Thyroid gland (tissue), 4 donors: Measurements from ENCODE around the gene DLG2. TPM values are rescaled to one million over a fixed set of nuclear protein-coding genes. Genes with fewer than 3 reads are reported as not detected.

Experiments used
- DNase-seq, 2 donors: peaks; one replicate each; pipeline ENCODE4 v3.0.0-alpha.2; 2019
- H3K27ac ChIP-seq, 3 donors: fragments of 200-600 bp; sonication (generic); 1 replicate in 2 of 3; 2 replicates in 1 of 3; pipeline ENCODE4 v1.5.1; 2016 to 2019; ENCODE audit warnings: mild to moderate bottlenecking in 1 of 3, moderate library complexity in 1 of 3
- H3K27me3 ChIP-seq: fragments of 200-600 bp; sonication (generic); one replicate; pipeline ENCODE4 v1.5.1; 2019
- H3K36me3 ChIP-seq, 2 donors: fragments of 200-600 bp; sonication (generic); one replicate each; pipeline ENCODE4 v1.5.1; 2016 to 2019
- H3K4me1 ChIP-seq, 2 donors: fragments of 200-600 bp; sonication (generic); one replicate each; pipeline ENCODE4 v1.5.1; 2017 to 2019
- H3K4me3 ChIP-seq, 3 donors: fragments of 200-600 bp; sonication (generic); replicated peaks in 1 of 3; 1 replicate in 2 of 3; 2 replicates in 1 of 3; pipeline ENCODE4 v1.5.1; 2016; ENCODE audit warnings: mild to moderate bottlenecking in 1 of 3
- H3K9me3 ChIP-seq: fragments of 200-600 bp; sonication (generic); one replicate; pipeline ENCODE4 v1.5.1; 2017
- POLR2A ChIP-seq, 2 donors: fragments of 450-650 bp; IDR thresholded peaks; one replicate each; pipeline ENCODE4 v1.6.1; 2017; ENCODE audit warnings: antibody characterized with exemption in 2 of 2, mild to moderate bottlenecking in 2 of 2, moderate library complexity in 1 of 2
- WGBS, 2 donors: methylation state at CpG; one replicate each; pipeline ENCODE4 v1.1.5; 2017; 5-methylcytosine and 5-hydroxymethylcytosine counted together
- intact Hi-C: fragments of 100-400 bp; cut with DNase I; formaldehyde crosslinking; loops from one replicate; pipeline ENCODE4 v1.15.1; 2023
- total RNA-seq, 4 donors: library from RNA; depleted of rRNA; stranded (reverse); fragments of >200 nt; gene quantifications; one replicate each; pipeline ENCODE4 v1.2.3, GENCODE V29; 2016
- TF ChIP-seq, protein P1 (sequence below), 6 experiments: fragments of 200-600 bp in 3 of 6; fragments of 450-650 bp in 3 of 6; sonication (generic) in 3 of 6; IDR thresholded peaks; one replicate each; pipeline ENCODE4 v1.5.1; 2016 to 2019; ENCODE audit warnings: antibody characterized with exemption in 6 of 6, mild to moderate bottlenecking in 2 of 6, inconsistent platforms in 1 of 6, moderate library complexity in 1 of 6

Gene DLG2
- total RNA-seq, 4 donors from 2014 or later: 29.4 to 79.4 (median 42.4) TPM

GRCh38 chr11:84142411-84142810, 1484.7 kb downstream of the DLG2 start:
- TF ChIP-seq POLR2A (IDR thresholded peaks at IDR 0.05): no peak
- TF ChIP-seq, protein P1, sequence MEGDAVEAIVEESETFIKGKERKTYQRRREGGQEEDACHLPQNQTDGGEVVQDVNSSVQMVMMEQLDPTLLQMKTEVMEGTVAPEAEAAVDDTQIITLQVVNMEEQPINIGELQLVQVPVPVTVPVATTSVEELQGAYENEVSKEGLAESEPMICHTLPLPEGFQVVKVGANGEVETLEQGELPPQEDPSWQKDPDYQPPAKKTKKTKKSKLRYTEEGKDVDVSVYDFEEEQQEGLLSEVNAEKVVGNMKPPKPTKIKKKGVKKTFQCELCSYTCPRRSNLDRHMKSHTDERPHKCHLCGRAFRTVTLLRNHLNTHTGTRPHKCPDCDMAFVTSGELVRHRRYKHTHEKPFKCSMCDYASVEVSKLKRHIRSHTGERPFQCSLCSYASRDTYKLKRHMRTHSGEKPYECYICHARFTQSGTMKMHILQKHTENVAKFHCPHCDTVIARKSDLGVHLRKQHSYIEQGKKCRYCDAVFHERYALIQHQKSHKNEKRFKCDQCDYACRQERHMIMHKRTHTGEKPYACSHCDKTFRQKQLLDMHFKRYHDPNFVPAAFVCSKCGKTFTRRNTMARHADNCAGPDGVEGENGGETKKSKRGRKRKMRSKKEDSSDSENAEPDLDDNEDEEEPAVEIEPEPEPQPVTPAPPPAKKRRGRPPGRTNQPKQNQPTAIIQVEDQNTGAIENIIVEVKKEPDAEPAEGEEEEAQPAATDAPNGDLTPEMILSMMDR (IDR thresholded peaks at IDR 0.05): no peak
- 87 to 93% methylated on average over 3 of the region's 3 CpGs for WGBS, 2 donors
- intact Hi-C loops: no loop called here
- Histone ChIP-seq H3K4me1 (no peaks in the 10 kb centered on the region), H3K27me3 (no peaks in the 10 kb centered on the region), H3K9me3 (no peaks in the 10 kb centered on the region), H3K27ac (no peak overlapping the region), H3K36me3 (no peaks in the 10 kb centered on the region), H3K4me3 (no peak overlapping the region)
- no peak for DNase-seq

GRCh38 chr11:84140386-84141169, 1486.6 kb downstream of the DLG2 start:
- Histone ChIP-seq H3K4me3 (no peak overlapping the region), H3K9me3 (no peaks in the 10 kb centered on the region), H3K27me3 (no peaks in the 10 kb centered on the region), H3K27ac (no peak overlapping the region), H3K4me1 (no peaks in the 10 kb centered on the region), H3K36me3 (no peaks in the 10 kb centered on the region)
- DNase-seq: no peak
- WGBS, 2 donors: 72 to 79% methylated on average over 4 of the region's 4 CpGs
- intact Hi-C loops: no loop called here
- no peak for TF ChIP-seq POLR2A (IDR thresholded peaks at IDR 0.05)

- no peak for DNase-seq
- Histone ChIP-seq H3K36me3 (no peaks in the 10 kb centered on the region), H3K4me3 (no peak overlapping the region), H3K4me1 (no peaks in the 10 kb centered on the region), H3K27me3 (no peaks in the 10 kb centered on the region), H3K9me3 (no peaks in the 10 kb centered on the region), H3K27ac (no peak overlapping the region)
- intact Hi-C loops: no loop called here
- TF ChIP-seq POLR2A (IDR thresholded peaks at IDR 0.05): no peak
- TF ChIP-seq, protein P1 (IDR thresholded peaks at IDR 0.05): no peak
Observed at GRCh38 chr11:84137960-84138359, 1489.2 kb downstream of the DLG2 start.

DNA sequence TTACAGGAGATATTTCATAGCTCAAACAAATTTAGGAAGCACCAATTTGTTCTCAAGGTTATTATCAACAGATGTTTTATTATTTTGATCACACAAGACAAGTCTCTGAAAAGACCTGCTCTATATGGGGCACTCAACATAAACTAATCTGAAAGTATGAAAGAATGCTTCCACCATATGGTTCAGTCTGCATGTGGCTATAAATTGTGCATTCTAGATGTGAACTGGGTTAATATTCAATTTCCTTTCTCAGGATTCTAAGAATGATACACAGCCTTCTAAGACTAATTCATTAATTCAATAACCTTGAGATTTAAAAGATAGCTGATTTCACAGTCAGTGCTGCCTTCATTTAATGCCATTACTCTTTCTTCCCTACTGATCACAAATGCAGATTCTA, 1489.6 kb downstream of the DLG2 start:
- no peaks in the 10 kb centered on the region for H3K27me3 ChIP-seq
- TF ChIP-seq, protein P1 (IDR thresholded peaks at IDR 0.05): no peak
- no peak overlapping the region for H3K4me3 ChIP-seq
- no peak for DNase-seq
- intact Hi-C loops: no loop called here
- H3K36me3 ChIP-seq: no peaks in the 10 kb centered on the region
- no peaks in the 10 kb centered on the region for H3K4me1 ChIP-seq
- no peaks in the 10 kb centered on the region for H3K9me3 ChIP-seq
- no peak overlapping the region for H3K27ac ChIP-seq

DNA sequence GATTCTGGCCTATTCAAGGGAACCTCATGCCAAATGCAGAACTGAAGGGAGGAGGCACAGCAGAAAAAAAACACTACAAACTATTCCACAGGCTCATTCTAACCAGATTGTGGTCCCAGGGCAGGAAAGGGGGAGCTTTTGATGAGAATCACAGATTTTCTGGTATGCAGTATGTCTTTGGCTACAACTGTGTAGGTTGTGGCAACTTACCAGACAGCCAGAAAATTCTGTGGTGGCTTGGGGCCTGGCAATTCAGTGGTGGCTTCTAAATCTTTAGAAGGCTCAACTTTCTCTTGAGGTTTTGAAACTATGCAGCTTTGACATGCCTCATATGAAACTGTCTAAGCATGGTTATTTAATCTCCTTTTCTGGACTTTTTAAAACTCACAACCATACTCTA, 1490.2 kb downstream of the DLG2 start:
- no peak for TF ChIP-seq POLR2A (IDR thresholded peaks at IDR 0.05)
- TF ChIP-seq, protein P1 (IDR thresholded peaks at IDR 0.05): no peak
- Histone ChIP-seq H3K27ac (no peak overlapping the region), H3K27me3 (no peaks in the 10 kb centered on the region), H3K4me3 (no peak overlapping the region), H3K36me3 (no peaks in the 10 kb centered on the region), H3K9me3 (no peaks in the 10 kb centered on the region), H3K4me1 (no peaks in the 10 kb centered on the region)
- intact Hi-C loops: no loop called here
- DNase-seq: no peak
